ENCODE data around the gene CRLF2. TPM values are rescaled to one million over a fixed set of nuclear protein-coding genes. Genes with fewer than 3 reads are reported as not detected.
"Not testable (repeated sequence)": the region's sequence is repeated elsewhere in the genome, so short reads cannot be mapped to it uniquely, and the experiment has no call there.

The CRLF2 gene
- total and polyA plus RNA-seq, 4 donors, result 0.33 TPM; not detected in 3

GRCh38 chrX:1171915-1172314, 40.5 kb downstream of the CRLF2 start:
- not testable (repeated sequence) for H3K27me3 ChIP-seq (ENCODE audit: control insufficient read depth, insufficient read depth, low read length); DNase-seq (ENCODE audit: low read depth in 4 of 6, low spot score in 6 of 6); H3K9me3 ChIP-seq (ENCODE audit: control insufficient read depth, insufficient read depth, low read length); H3K4me1 ChIP-seq (ENCODE audit: control insufficient read depth, insufficient read depth, low read length); H3K36me3 ChIP-seq (ENCODE audit: control insufficient read depth, insufficient read depth, low read length); H3K27ac ChIP-seq (ENCODE audit: low read depth, low read length); H3K4me3 ChIP-seq (ENCODE audit: low read depth, low read length)
- WGBS (ENCODE audit: insufficient coverage), result 71% methylated on average over 6 of the region's 13 CpGs

- DNase-seq (ENCODE audit: low read depth in 4 of 6, low spot score in 6 of 6), result peak in 1 of 6 donors; percentile 7
- Histone ChIP-seq H3K9me3 (ENCODE audit: control insufficient read depth, insufficient read depth, low read length) (no peaks in the 10 kb centered on the region), H3K36me3 (ENCODE audit: control insufficient read depth, insufficient read depth, low read length) (no peaks in the 10 kb centered on the region), H3K27me3 (ENCODE audit: control insufficient read depth, insufficient read depth, low read length) (peaks cover 8% of the 10 kb centered on the region), H3K27ac (ENCODE audit: low read depth, low read length) (no peak overlapping the region), H3K4me3 (ENCODE audit: low read depth, low read length) (no peak overlapping the region), H3K4me1 (ENCODE audit: control insufficient read depth, insufficient read depth, low read length) (no peaks in the 10 kb centered on the region)
- 14% methylated on average over 8 of the region's 11 CpGs for WGBS (ENCODE audit: insufficient coverage)
These were observed 42.2 kb downstream of the CRLF2 start for GRCh38 chrX:1170243-1170642.

GRCh38 chrX:1169189-1169588, 43.3 kb downstream of the CRLF2 start:
- Histone ChIP-seq H3K4me1 (ENCODE audit: control insufficient read depth, insufficient read depth, low read length) (peaks cover 4% of the 10 kb centered on the region), H3K27me3 (ENCODE audit: control insufficient read depth, insufficient read depth, low read length) (peaks cover 8% of the 10 kb centered on the region), H3K36me3 (ENCODE audit: control insufficient read depth, insufficient read depth, low read length) (no peaks in the 10 kb centered on the region), H3K27ac (ENCODE audit: low read depth, low read length) (no peak overlapping the region), H3K9me3 (ENCODE audit: control insufficient read depth, insufficient read depth, low read length) (no peaks in the 10 kb centered on the region), H3K4me3 (ENCODE audit: low read depth, low read length) (no peak overlapping the region)
- no CpG with 5 or more reads among the region's 7 CpGs for WGBS (ENCODE audit: insufficient coverage)
- DNase-seq (ENCODE audit: low read depth in 4 of 6, low spot score in 6 of 6), result peak in 1 of 6 donors; percentile 4

- Histone ChIP-seq H3K4me3 (ENCODE audit: low read depth, low read length) (no peak overlapping the region), H3K27me3 (ENCODE audit: control insufficient read depth, insufficient read depth, low read length) (peaks cover 8% of the 10 kb centered on the region), H3K4me1 (ENCODE audit: control insufficient read depth, insufficient read depth, low read length) (peaks cover 4% of the 10 kb centered on the region), H3K36me3 (ENCODE audit: control insufficient read depth, insufficient read depth, low read length) (no peaks in the 10 kb centered on the region), H3K9me3 (ENCODE audit: control insufficient read depth, insufficient read depth, low read length) (no peaks in the 10 kb centered on the region), H3K27ac (ENCODE audit: low read depth, low read length) (no peak overlapping the region)
- no peak for DNase-seq (ENCODE audit: low read depth in 4 of 6, low spot score in 6 of 6)
- 96% methylated on average over 3 of the region's 3 CpGs for WGBS (ENCODE audit: insufficient coverage)
These were observed 44.4 kb downstream of the CRLF2 start for GRCh38 chrX:1167918-1168481.

GRCh38 chrX:1167466-1167865, 45.0 kb downstream of the CRLF2 start:
- H3K9me3 ChIP-seq (ENCODE audit: control insufficient read depth, insufficient read depth, low read length), result no peaks in the 10 kb centered on the region
- H3K4me1 ChIP-seq (ENCODE audit: control insufficient read depth, insufficient read depth, low read length), result peaks cover 4% of the 10 kb centered on the region
- no peaks in the 10 kb centered on the region for H3K36me3 ChIP-seq (ENCODE audit: control insufficient read depth, insufficient read depth, low read length)
- no peak for DNase-seq (ENCODE audit: low read depth in 4 of 6, low spot score in 6 of 6)
- 93% methylated on average over 2 of the region's 4 CpGs for WGBS (ENCODE audit: insufficient coverage)
- no peak overlapping the region for H3K27ac ChIP-seq (ENCODE audit: low read depth, low read length)
- H3K27me3 ChIP-seq (ENCODE audit: control insufficient read depth, insufficient read depth, low read length), result peaks cover 8% of the 10 kb centered on the region
- no peak overlapping the region for H3K4me3 ChIP-seq (ENCODE audit: low read depth, low read length)

- Histone ChIP-seq H3K27ac (ENCODE audit: low read depth, low read length) (no peak overlapping the region), H3K4me1 (ENCODE audit: control insufficient read depth, insufficient read depth, low read length) (peaks cover 4% of the 10 kb centered on the region), H3K4me3 (ENCODE audit: low read depth, low read length) (no peak overlapping the region), H3K36me3 (ENCODE audit: control insufficient read depth, insufficient read depth, low read length) (no peaks in the 10 kb centered on the region), H3K9me3 (ENCODE audit: control insufficient read depth, insufficient read depth, low read length) (no peaks in the 10 kb centered on the region), H3K27me3 (ENCODE audit: control insufficient read depth, insufficient read depth, low read length) (peaks cover 4% of the 10 kb centered on the region)
- 39% methylated on average over 8 of the region's 12 CpGs for WGBS (ENCODE audit: insufficient coverage)
- DNase-seq (ENCODE audit: low read depth in 4 of 6, low spot score in 6 of 6), result peak in 2 of 6 donors; percentile 38 to 79
These were observed 46.8 kb downstream of the CRLF2 start for GRCh38 chrX:1165535-1166196.

GRCh38 chrX:1164322-1165288, 47.8 kb downstream of the CRLF2 start:
- no peaks in the 10 kb centered on the region for H3K27me3 ChIP-seq (ENCODE audit: control insufficient read depth, insufficient read depth, low read length)
- no peak overlapping the region for H3K4me3 ChIP-seq (ENCODE audit: low read depth, low read length)
- no peaks in the 10 kb centered on the region for H3K9me3 ChIP-seq (ENCODE audit: control insufficient read depth, insufficient read depth, low read length)
- peak in 2 of 6 donors; percentile 23 to 61 for DNase-seq (ENCODE audit: low read depth in 4 of 6, low spot score in 6 of 6)
- no peaks in the 10 kb centered on the region for H3K36me3 ChIP-seq (ENCODE audit: control insufficient read depth, insufficient read depth, low read length)
- H3K27ac ChIP-seq (ENCODE audit: low read depth, low read length), result no peak overlapping the region
- WGBS (ENCODE audit: insufficient coverage), result 12% methylated on average over 12 of the region's 18 CpGs
- H3K4me1 ChIP-seq (ENCODE audit: control insufficient read depth, insufficient read depth, low read length), result peaks cover 4% of the 10 kb centered on the region

- Histone ChIP-seq H3K27ac (ENCODE audit: low read depth, low read length) (no peak overlapping the region), H3K4me1 (ENCODE audit: control insufficient read depth, insufficient read depth, low read length) (peaks cover 4% of the 10 kb centered on the region), H3K36me3 (ENCODE audit: control insufficient read depth, insufficient read depth, low read length) (no peaks in the 10 kb centered on the region), H3K27me3 (ENCODE audit: control insufficient read depth, insufficient read depth, low read length) (no peaks in the 10 kb centered on the region), H3K9me3 (ENCODE audit: control insufficient read depth, insufficient read depth, low read length) (no peaks in the 10 kb centered on the region), H3K4me3 (ENCODE audit: low read depth, low read length) (no peak overlapping the region)
- no peak for DNase-seq (ENCODE audit: low read depth in 4 of 6, low spot score in 6 of 6)
- 89% methylated on average over 8 of the region's 11 CpGs for WGBS (ENCODE audit: insufficient coverage)
These were observed 49.2 kb downstream of the CRLF2 start for GRCh38 chrX:1163231-1163630.

GRCh38 chrX:1162119-1162916, 50.1 kb downstream of the CRLF2 start:
- H3K9me3 ChIP-seq (ENCODE audit: control insufficient read depth, insufficient read depth, low read length), result no peaks in the 10 kb centered on the region
- DNase-seq (ENCODE audit: low read depth in 4 of 6, low spot score in 6 of 6), result no peak
- H3K27me3 ChIP-seq (ENCODE audit: control insufficient read depth, insufficient read depth, low read length), result no peaks in the 10 kb centered on the region
- H3K4me1 ChIP-seq (ENCODE audit: control insufficient read depth, insufficient read depth, low read length), result peaks cover 4% of the 10 kb centered on the region
- H3K27ac ChIP-seq (ENCODE audit: low read depth, low read length), result no peak overlapping the region
- H3K36me3 ChIP-seq (ENCODE audit: control insufficient read depth, insufficient read depth, low read length), result no peaks in the 10 kb centered on the region
- 88% methylated on average over 8 of the region's 10 CpGs for WGBS (ENCODE audit: insufficient coverage)
- H3K4me3 ChIP-seq (ENCODE audit: low read depth, low read length), result no peak overlapping the region
